ENCODE measurements around the gene ETS1.

The ETS1 gene

GRCh38 chr11:128468111-128468510, 119.2 kb downstream of the ETS1 start:
- DNase-seq: no peak
- Histone ChIP-seq H3K27ac (no peak overlapping the region), H3K4me3 (ENCODE audit: low read depth, low read length) (no peak overlapping the region), H3K9me3 (ENCODE audit: severe bottlenecking) (no peaks in the 10 kb centered on the region), H3K27me3 (ENCODE audit: insufficient read depth, low read depth, severe bottlenecking) (no peaks in the 10 kb centered on the region), H3K36me3 (no peaks in the 10 kb centered on the region)
- no peak for TF ChIP-seq CTCF (IDR thresholded peaks at IDR 0.05; ENCODE audit: low read depth, low read length)

- TF ChIP-seq CTCF (IDR thresholded peaks at IDR 0.05; ENCODE audit: low read depth, low read length): no peak
- DNase-seq: no peak
- no peaks in the 10 kb centered on the region; the same call in 1 of the 2 replicates for H3K36me3 ChIP-seq
- no peak overlapping the region for H3K27ac ChIP-seq
- H3K9me3 ChIP-seq (ENCODE audit: severe bottlenecking): no peaks in the 10 kb centered on the region
- no peak overlapping the region for H3K4me3 ChIP-seq (ENCODE audit: low read depth, low read length)
- no peaks in the 10 kb centered on the region for H3K27me3 ChIP-seq (ENCODE audit: insufficient read depth, low read depth, severe bottlenecking)
These were observed 119.7 kb downstream of the ETS1 start for GRCh38 chr11:128467610-128468041.

- no peak overlapping the region for H3K4me3 ChIP-seq (ENCODE audit: low read depth, low read length)
- no peak for DNase-seq
- H3K27me3 ChIP-seq (ENCODE audit: insufficient read depth, low read depth, severe bottlenecking): no peaks in the 10 kb centered on the region
- no peaks in the 10 kb centered on the region for H3K9me3 ChIP-seq (ENCODE audit: severe bottlenecking)
- TF ChIP-seq CTCF (IDR thresholded peaks at IDR 0.05; ENCODE audit: low read depth, low read length): no peak
- peaks cover 5% of the 10 kb centered on the region; the same call in 1 of the 2 replicates for H3K36me3 ChIP-seq
- H3K27ac ChIP-seq: no peak overlapping the region
These were observed 120.3 kb downstream of the ETS1 start for GRCh38 chr11:128467041-128467440.

- no peaks in the 10 kb centered on the region for H3K9me3 ChIP-seq (ENCODE audit: severe bottlenecking)
These were observed 121.2 kb downstream of the ETS1 start for GRCh38 chr11:128465946-128466705.

GRCh38 chr11:128465531-128465930, 121.8 kb downstream of the ETS1 start:
- no peak for DNase-seq
- Histone ChIP-seq H3K36me3 (peaks cover 5% of the 10 kb centered on the region; the same call in 1 of the 2 replicates), H3K27ac (no peak overlapping the region), H3K27me3 (ENCODE audit: insufficient read depth, low read depth, severe bottlenecking) (no peaks in the 10 kb centered on the region), H3K4me3 (ENCODE audit: low read depth, low read length) (no peak overlapping the region), H3K9me3 (ENCODE audit: severe bottlenecking) (no peaks in the 10 kb centered on the region)
- TF ChIP-seq CTCF (IDR thresholded peaks at IDR 0.05; ENCODE audit: low read depth, low read length): no peak

More at GRCh38 chr11:128465946-128466705, 121.2 kb downstream of the ETS1 start:
- no peak for DNase-seq
- TF ChIP-seq CTCF (IDR thresholded peaks at IDR 0.05; ENCODE audit: low read depth, low read length): no peak
- Histone ChIP-seq H3K36me3 (peaks cover 5% of the 10 kb centered on the region; the same call in 1 of the 2 replicates), H3K4me3 (ENCODE audit: low read depth, low read length) (no peak overlapping the region), H3K27ac (no peak overlapping the region), H3K27me3 (ENCODE audit: insufficient read depth, low read depth, severe bottlenecking) (no peaks in the 10 kb centered on the region)

Data from WERI-Rb-1 (cell line).